Measurements from ENCODE around the gene CXCL16. TPM values are rescaled to one million over a fixed set of nuclear protein-coding genes. Genes with fewer than 3 reads are reported as not detected.
A peak's percentile ranks its signal among the peaks of the same experiment; 100 is the strongest.

CXCL16 gene
- total and polyA plus RNA-seq, 2 of the 13 experiments (the other 11 are each of a cell fraction or from before 2014, with no cell fraction given) = 9.4 to 101 TPM

DNA sequence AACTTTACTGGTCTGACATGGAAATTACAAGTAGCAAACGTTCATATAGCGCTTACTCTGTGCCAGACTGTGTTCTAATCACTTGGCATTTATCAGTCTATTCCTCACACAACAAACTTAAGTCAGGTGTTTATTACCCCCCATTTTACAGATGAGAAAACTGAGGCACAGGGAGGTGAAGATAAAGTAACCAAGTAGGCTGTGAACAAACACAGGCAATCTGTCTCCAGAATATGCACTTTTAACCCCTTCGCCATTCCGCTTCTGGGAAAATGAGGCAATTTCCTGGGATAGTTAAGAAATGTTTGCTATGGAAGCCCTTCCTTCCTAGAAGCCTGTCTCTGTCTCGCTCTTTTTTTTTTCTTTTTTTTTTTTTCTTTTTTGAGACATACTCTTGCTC is 12.2 kb upstream of the CXCL16 start (continued):
- TF ChIP-seq, protein P1, sequence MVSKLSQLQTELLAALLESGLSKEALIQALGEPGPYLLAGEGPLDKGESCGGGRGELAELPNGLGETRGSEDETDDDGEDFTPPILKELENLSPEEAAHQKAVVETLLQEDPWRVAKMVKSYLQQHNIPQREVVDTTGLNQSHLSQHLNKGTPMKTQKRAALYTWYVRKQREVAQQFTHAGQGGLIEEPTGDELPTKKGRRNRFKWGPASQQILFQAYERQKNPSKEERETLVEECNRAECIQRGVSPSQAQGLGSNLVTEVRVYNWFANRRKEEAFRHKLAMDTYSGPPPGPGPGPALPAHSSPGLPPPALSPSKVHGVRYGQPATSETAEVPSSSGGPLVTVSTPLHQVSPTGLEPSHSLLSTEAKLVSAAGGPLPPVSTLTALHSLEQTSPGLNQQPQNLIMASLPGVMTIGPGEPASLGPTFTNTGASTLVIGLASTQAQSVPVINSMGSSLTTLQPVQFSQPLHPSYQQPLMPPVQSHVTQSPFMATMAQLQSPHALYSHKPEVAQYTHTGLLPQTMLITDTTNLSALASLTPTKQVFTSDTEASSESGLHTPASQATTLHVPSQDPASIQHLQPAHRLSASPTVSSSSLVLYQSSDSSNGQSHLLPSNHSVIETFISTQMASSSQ (IDR thresholded peaks at IDR 0.05; ENCODE audit: low read depth) = no peak
- TF ChIP-seq, protein P1 (CRISPR knock-in tag; IDR thresholded peaks at IDR 0.05; ENCODE audit: borderline replicate concordance) = no peak
- TF ChIP-seq HNRNPL (IDR thresholded peaks at IDR 0.05; ENCODE audit: low read depth, low read length) = no peak
- no peak for TF ChIP-seq RAD21 (CRISPR knock-in tag; IDR thresholded peaks at IDR 0.05)
- no peak for TF ChIP-seq ZNF609 (CRISPR knock-in tag; IDR thresholded peaks at IDR 0.05; ENCODE audit: borderline replicate concordance)
- no peak for TF ChIP-seq RFXANK (CRISPR knock-in tag; IDR thresholded peaks at IDR 0.05)
- no peak for TF ChIP-seq ZSCAN31 (CRISPR knock-in tag; IDR thresholded peaks at IDR 0.05; ENCODE audit: low read depth)
- TF ChIP-seq, protein P2, sequence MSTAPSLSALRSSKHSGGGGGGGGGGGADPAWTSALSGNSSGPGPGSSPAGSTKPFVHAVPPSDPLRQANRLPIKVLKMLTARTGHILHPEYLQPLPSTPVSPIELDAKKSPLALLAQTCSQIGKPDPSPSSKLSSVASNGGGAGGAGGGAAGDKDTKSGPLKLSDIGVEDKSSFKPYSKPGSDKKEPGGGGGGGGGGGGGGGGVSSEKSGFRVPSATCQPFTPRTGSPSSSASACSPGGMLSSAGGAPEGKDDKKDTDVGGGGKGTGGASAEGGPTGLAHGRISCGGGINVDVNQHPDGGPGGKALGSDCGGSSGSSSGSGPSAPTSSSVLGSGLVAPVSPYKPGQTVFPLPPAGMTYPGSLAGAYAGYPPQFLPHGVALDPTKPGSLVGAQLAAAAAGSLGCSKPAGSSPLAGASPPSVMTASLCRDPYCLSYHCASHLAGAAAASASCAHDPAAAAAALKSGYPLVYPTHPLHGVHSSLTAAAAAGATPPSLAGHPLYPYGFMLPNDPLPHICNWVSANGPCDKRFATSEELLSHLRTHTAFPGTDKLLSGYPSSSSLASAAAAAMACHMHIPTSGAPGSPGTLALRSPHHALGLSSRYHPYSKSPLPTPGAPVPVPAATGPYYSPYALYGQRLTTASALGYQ (CRISPR knock-in tag; IDR thresholded peaks at IDR 0.05) = no peak
- TF ChIP-seq ONECUT2 (CRISPR knock-in tag; IDR thresholded peaks at IDR 0.05) = no peak
- no peak for TF ChIP-seq KLF6 (CRISPR knock-in tag; IDR thresholded peaks at IDR 0.05)
- TF ChIP-seq, protein P3, sequence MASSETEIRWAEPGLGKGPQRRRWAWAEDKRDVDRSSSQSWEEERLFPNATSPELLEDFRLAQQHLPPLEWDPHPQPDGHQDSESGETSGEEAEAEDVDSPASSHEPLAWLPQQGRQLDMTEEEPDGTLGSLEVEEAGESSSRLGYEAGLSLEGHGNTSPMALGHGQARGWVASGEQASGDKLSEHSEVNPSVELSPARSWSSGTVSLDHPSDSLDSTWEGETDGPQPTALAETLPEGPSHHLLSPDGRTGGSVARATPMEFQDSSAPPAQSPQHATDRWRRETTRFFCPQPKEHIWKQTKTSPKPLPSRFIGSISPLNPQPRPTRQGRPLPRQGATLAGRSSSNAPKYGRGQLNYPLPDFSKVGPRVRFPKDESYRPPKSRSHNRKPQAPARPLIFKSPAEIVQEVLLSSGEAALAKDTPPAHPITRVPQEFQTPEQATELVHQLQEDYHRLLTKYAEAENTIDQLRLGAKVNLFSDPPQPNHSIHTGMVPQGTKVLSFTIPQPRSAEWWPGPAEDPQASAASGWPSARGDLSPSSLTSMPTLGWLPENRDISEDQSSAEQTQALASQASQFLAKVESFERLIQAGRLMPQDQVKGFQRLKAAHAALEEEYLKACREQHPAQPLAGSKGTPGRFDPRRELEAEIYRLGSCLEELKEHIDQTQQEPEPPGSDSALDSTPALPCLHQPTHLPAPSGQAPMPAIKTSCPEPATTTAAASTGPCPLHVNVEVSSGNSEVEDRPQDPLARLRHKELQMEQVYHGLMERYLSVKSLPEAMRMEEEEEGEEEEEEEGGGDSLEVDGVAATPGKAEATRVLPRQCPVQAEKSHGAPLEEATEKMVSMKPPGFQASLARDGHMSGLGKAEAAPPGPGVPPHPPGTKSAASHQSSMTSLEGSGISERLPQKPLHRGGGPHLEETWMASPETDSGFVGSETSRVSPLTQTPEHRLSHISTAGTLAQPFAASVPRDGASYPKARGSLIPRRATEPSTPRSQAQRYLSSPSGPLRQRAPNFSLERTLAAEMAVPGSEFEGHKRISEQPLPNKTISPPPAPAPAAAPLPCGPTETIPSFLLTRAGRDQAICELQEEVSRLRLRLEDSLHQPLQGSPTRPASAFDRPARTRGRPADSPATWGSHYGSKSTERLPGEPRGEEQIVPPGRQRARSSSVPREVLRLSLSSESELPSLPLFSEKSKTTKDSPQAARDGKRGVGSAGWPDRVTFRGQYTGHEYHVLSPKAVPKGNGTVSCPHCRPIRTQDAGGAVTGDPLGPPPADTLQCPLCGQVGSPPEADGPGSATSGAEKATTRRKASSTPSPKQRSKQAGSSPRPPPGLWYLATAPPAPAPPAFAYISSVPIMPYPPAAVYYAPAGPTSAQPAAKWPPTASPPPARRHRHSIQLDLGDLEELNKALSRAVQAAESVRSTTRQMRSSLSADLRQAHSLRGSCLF (CRISPR knock-in tag; IDR thresholded peaks at IDR 0.05; ENCODE audit: borderline replicate concordance) = no peak
- no peak for TF ChIP-seq SRF (IDR thresholded peaks at IDR 0.05; ENCODE audit: low read depth, low read length)
- no peak for TF ChIP-seq KAT2B (IDR thresholded peaks at IDR 0.05; ENCODE audit: borderline replicate concordance, low read depth, low read length)
- TF ChIP-seq ZFY (CRISPR knock-in tag; IDR thresholded peaks at IDR 0.05) = no peak
- peak; percentile 52; the same call in 1 of the 2 replicates for TF ChIP-seq RXRB (CRISPR knock-in tag; IDR thresholded peaks at IDR 0.05; ENCODE audit: borderline replicate concordance)

All from HepG2 (cell line).